PC-3 (cell line): Measurements from ENCODE around the gene FBXL16.

ENCODE experiments used
- CTCF ChIP-seq: fragments of 300-600 bp; sonication (generic); conservative IDR thresholded peaks from 2 replicates; pipeline ENCODE4 v1.5.1; 2017; ENCODE audit warnings: antibody characterized with exemption, low read depth, mild to moderate bottlenecking, low read length
- EZH2 ChIP-seq: fragments of 300-600 bp; sonication (generic); IDR thresholded peaks from one replicate; pipeline ENCODE4 v1.6.1; 2017; ENCODE audit warnings: antibody characterized with exemption, mild to moderate bottlenecking, low read length; ENCODE audit not compliant: unreplicated experiment

GRCh38 chr16:720990-721764 is 15.6 kb upstream of the FBXL16 start, which contains the start of gene ANTKMT:
- TF ChIP-seq CTCF (no peak), EZH2 (no peak)
